PC-9 (cell line): Measurements from ENCODE around the gene RBM4. TPM values are rescaled to one million over a fixed set of nuclear protein-coding genes. Genes with fewer than 3 reads are reported as not detected.

Experiments
- BruUV-seq: library from RNA; stranded (reverse); fragments of 400-500 nt; replicated peaks from 2 replicates; lab custom pipeline; 2021; lab: Mats Ljungman, UMichigan
- CTCF ChIA-PET: fragments of 300-600 bp; sonication (Branson Sonifier 250); formaldehyde crosslinking; loops from one replicate; lab custom pipeline; 2022; ENCODE audit warnings: antibody characterized with exemption; lab: Charles Lee
- POLR2A ChIA-PET: fragments of 300-600 bp; sonication (Branson Sonifier 250); formaldehyde crosslinking; loops from one replicate; lab custom pipeline; 2022; ENCODE audit warnings: antibody characterized with exemption; ENCODE audit not compliant: unreplicated experiment; lab: Charles Lee
- DNase-seq, 2 experiments: peaks; one replicate each; pipeline versions ENCODE4 v3.0.0 to v3.0.0-alpha.2; 2015 to 2022; ENCODE audit warnings: mixed read lengths in 1 of 2
- H2AFZ ChIP-seq: fragments of 200-600 bp; sonication (generic); 2 replicates; pipeline ENCODE4 v1.8.1; 2017; ENCODE audit warnings: antibody characterized with exemption
- H3F3A ChIP-seq: fragments of 200-600 bp; sonication (generic); 2 replicates; pipeline ENCODE4 v1.8.1; 2017; ENCODE audit warnings: antibody characterized with exemption, mild to moderate bottlenecking, low read depth; ENCODE audit not compliant: insufficient read depth
- H3K27ac ChIP-seq: fragments of 200-600 bp; sonication (generic); 2 replicates; pipeline ENCODE4 v1.6.1; 2016; ENCODE audit warnings: mixed run types
- H3K27me3 ChIP-seq: fragments of 200-600 bp; sonication (generic); 2 replicates; pipeline ENCODE4 v1.6.1; 2016; ENCODE audit warnings: low read depth, mixed run types; ENCODE audit not compliant: insufficient read depth
- H3K36me3 ChIP-seq: fragments of 200-600 bp; sonication (generic); 2 replicates; pipeline ENCODE4 v1.6.1; 2016; ENCODE audit warnings: low read depth, mixed run types
- H3K4me1 ChIP-seq: fragments of 200-600 bp; sonication (generic); replicated peaks from 2 replicates; pipeline ENCODE4 v1.6.1; 2016; ENCODE audit warnings: mixed run types; ENCODE audit not compliant: insufficient read depth
- H3K4me2 ChIP-seq: fragments of 200-600 bp; sonication (generic); 2 replicates; pipeline ENCODE4 v1.6.1; 2017; ENCODE audit warnings: mixed run types
- H3K4me3 ChIP-seq: fragments of 200-600 bp; sonication (generic); 2 replicates; pipeline ENCODE4 v1.6.1; 2016; ENCODE audit warnings: mixed run types
- H3K79me2 ChIP-seq: fragments of 200-600 bp; sonication (generic); 2 replicates; pipeline ENCODE4 v1.6.1; 2017; ENCODE audit warnings: low read depth, mixed run types
- H3K9me2 ChIP-seq: fragments of 200-600 bp; sonication (generic); 2 replicates; pipeline ENCODE4 v1.8.1; 2017; ENCODE audit warnings: mild to moderate bottlenecking; ENCODE audit not compliant: insufficient read depth
- H3K9me3 ChIP-seq: fragments of 200-600 bp; sonication (generic); 2 replicates; pipeline ENCODE4 v1.8.1; 2016; ENCODE audit warnings: low read depth; ENCODE audit not compliant: insufficient read depth
- H4K20me1 ChIP-seq: fragments of 200-600 bp; sonication (generic); 2 replicates; pipeline ENCODE4 v1.8.1; 2017; ENCODE audit not compliant: insufficient read depth
- EZH2 ChIP-seq: fragments of 200-600 bp; sonication (generic); IDR thresholded peaks from 2 replicates; pipeline ENCODE4 v1.8.0; 2017; ENCODE audit warnings: antibody characterized with exemption, low read depth
- intact Hi-C: fragments of 100-400 bp; cut with micrococcal nuclease; formaldehyde crosslinking; loops from one replicate; pipeline ENCODE4 v1.10.0; 2022; ENCODE audit not compliant: unreplicated experiment
- total RNA-seq: library from RNA; stranded (reverse); gene quantifications from 2 replicates; pipeline ENCODE4 v1.2.3, GENCODE V29; 2021
- TF ChIP-seq, protein P1 (sequence below): fragments of 200-600 bp; sonication (generic); conservative IDR thresholded peaks from 2 replicates; pipeline ENCODE4 v1.6.1; 2017; ENCODE audit warnings: mixed run types, antibody characterized with exemption, mild to moderate bottlenecking, moderate library complexity

The RBM4 gene
- total RNA-seq, 1 experiment from 2014 or later = 140 TPM

- Histone ChIP-seq H3K36me3 (no peaks in the 10 kb centered on the region), H3K4me3 (no peak overlapping the region), H3F3A (no peaks in the 10 kb centered on the region; the same call in 1 of the 2 replicates), H3K4me1 (no peaks in the 10 kb centered on the region), H3K9me3 (no peaks in the 10 kb centered on the region), H3K9me2 (no peaks in the 10 kb centered on the region), H3K4me2 (no peak overlapping the region), H2AFZ (no peak overlapping the region), H3K27me3 (no peaks in the 10 kb centered on the region), H3K79me2 (no peaks in the 10 kb centered on the region), H4K20me1 (no peaks in the 10 kb centered on the region), H3K27ac (no peak overlapping the region)
- ChIA-PET CTCF (no interaction called here), POLR2A (interaction anchor here (0.6 kb wide), 1 partner anchor 102 kb away, joined by 14 read pairs; no protein-coding TSS in a partner anchor)
- BruUV-seq = no TSS peak
- no peak for DNase-seq
- TF ChIP-seq, protein P1, sequence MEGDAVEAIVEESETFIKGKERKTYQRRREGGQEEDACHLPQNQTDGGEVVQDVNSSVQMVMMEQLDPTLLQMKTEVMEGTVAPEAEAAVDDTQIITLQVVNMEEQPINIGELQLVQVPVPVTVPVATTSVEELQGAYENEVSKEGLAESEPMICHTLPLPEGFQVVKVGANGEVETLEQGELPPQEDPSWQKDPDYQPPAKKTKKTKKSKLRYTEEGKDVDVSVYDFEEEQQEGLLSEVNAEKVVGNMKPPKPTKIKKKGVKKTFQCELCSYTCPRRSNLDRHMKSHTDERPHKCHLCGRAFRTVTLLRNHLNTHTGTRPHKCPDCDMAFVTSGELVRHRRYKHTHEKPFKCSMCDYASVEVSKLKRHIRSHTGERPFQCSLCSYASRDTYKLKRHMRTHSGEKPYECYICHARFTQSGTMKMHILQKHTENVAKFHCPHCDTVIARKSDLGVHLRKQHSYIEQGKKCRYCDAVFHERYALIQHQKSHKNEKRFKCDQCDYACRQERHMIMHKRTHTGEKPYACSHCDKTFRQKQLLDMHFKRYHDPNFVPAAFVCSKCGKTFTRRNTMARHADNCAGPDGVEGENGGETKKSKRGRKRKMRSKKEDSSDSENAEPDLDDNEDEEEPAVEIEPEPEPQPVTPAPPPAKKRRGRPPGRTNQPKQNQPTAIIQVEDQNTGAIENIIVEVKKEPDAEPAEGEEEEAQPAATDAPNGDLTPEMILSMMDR = no peak
- no peak for TF ChIP-seq EZH2
- intact Hi-C loops = no loop called here
Measured at GRCh38 chr11:66685276-66686099, 47.0 kb downstream of the RBM4 start.

DNA sequence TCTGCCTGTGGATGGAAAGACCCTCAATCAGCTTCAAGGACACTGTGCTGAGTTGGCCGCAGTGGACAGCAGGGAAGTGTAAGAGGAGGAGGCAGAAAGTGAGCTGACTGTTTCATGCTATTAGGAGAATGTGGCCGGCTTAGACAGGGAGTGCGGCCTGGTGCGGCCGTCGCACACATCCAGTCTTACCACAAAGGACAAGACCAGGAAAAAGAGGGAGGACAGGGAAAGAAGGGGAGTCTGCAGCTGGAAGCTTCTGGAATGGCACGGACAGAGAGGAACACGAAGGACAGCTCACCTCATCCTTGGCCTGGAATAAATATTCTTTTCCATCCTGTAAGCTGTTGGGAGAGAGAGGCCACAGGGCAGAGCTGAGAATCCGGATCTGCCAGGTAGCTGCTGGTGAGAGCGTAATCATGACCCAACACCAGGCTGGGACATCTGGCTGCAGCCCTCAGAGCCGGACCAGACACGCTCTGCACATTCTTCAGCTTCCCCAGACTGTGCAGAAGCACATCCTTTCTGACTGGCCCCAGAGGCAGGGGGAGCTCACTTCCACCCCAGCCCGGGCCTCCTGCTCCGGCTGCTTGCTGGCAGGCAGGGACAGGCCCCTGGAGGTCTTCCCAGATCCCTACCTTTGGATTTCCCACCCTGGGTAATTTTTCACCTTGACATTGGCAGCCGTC lies 47.7 kb downstream of the RBM4 start:
- DNase-seq = no peak
- H2AFZ ChIP-seq = no peak overlapping the region
- POLR2A ChIA-PET = interaction anchor here (0.6 kb wide), 1 partner anchor 102 kb away, joined by 14 read pairs; no protein-coding TSS in a partner anchor
- H4K20me1 ChIP-seq = no peaks in the 10 kb centered on the region
- no TSS peak for BruUV-seq
- no peaks in the 10 kb centered on the region for H3K9me2 ChIP-seq
- no peak overlapping the region for H3K4me3 ChIP-seq
- no peaks in the 10 kb centered on the region for H3K4me1 ChIP-seq
- H3F3A ChIP-seq = no peaks in the 10 kb centered on the region; the same call in 1 of the 2 replicates
- no peaks in the 10 kb centered on the region for H3K9me3 ChIP-seq
- H3K27me3 ChIP-seq = no peaks in the 10 kb centered on the region
- H3K36me3 ChIP-seq = no peaks in the 10 kb centered on the region
- H3K27ac ChIP-seq = no peak overlapping the region
- CTCF ChIA-PET = no interaction called here
- TF ChIP-seq EZH2 = no peak
- TF ChIP-seq, protein P1 = no peak
- H3K79me2 ChIP-seq = no peaks in the 10 kb centered on the region
- no peak overlapping the region for H3K4me2 ChIP-seq
- intact Hi-C loops = no loop called here

GRCh38 chr11:66686801-66687750 lies 48.6 kb downstream of the RBM4 start:
- H3K4me2 ChIP-seq = no peak overlapping the region
- no peaks in the 10 kb centered on the region for H3K36me3 ChIP-seq
- no peaks in the 10 kb centered on the region for H3K27me3 ChIP-seq
- no peak overlapping the region for H3K27ac ChIP-seq
- POLR2A ChIA-PET = no interaction called here
- CTCF ChIA-PET = no interaction called here
- intact Hi-C loops = no loop called here
- H4K20me1 ChIP-seq = no peaks in the 10 kb centered on the region
- H3K9me3 ChIP-seq = no peaks in the 10 kb centered on the region
- no TSS peak for BruUV-seq
- DNase-seq = no peak
- no peak overlapping the region for H2AFZ ChIP-seq
- TF ChIP-seq EZH2 = no peak
- TF ChIP-seq, protein P1 = no peak
- H3K9me2 ChIP-seq = no peaks in the 10 kb centered on the region
- H3K4me3 ChIP-seq = no peak overlapping the region
- no peaks in the 10 kb centered on the region; the same call in 1 of the 2 replicates for H3F3A ChIP-seq
- no peaks in the 10 kb centered on the region for H3K79me2 ChIP-seq
- no peaks in the 10 kb centered on the region for H3K4me1 ChIP-seq
